ENCODE data around the gene MVD. TPM values are rescaled to one million over a fixed set of nuclear protein-coding genes. Genes with fewer than 3 reads are reported as not detected.

MVD gene
- total and polyA plus RNA-seq, 2 of the 13 experiments (the other 11 are each of a cell fraction or from before 2014, with no cell fraction given): 28.1 to 187 TPM

DNA sequence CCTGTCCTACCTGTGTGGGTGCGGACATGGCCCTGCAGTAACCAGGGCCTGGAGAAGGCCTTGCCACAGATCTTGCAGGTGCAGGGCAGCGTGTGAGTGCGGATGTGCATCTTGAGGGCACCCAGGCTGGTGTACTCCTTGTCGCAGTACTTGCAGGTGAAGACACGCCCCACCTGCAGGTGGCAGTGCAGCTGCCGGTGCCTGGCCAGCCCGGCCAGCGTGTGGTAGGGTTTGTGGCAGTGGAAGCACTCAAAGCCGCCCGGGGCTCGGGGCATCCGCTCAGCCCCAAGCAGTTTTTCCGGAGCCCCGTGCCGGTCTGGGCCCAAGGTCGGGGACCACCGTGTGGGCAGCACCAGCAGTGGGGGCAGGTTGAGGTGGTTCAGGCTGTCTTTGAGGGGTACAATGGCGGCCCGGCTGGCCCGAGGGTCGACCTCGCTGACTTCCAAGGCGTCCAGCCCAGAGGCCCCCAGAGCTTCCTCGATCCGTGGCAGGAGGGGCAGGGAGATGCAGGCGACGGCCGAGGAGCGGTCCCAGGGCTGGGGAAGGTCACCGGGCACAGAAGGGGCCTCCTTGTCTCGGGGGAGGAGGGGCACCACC, 18.3 kb upstream of the MVD start (continued):
- TF ChIP-seq, protein P1, sequence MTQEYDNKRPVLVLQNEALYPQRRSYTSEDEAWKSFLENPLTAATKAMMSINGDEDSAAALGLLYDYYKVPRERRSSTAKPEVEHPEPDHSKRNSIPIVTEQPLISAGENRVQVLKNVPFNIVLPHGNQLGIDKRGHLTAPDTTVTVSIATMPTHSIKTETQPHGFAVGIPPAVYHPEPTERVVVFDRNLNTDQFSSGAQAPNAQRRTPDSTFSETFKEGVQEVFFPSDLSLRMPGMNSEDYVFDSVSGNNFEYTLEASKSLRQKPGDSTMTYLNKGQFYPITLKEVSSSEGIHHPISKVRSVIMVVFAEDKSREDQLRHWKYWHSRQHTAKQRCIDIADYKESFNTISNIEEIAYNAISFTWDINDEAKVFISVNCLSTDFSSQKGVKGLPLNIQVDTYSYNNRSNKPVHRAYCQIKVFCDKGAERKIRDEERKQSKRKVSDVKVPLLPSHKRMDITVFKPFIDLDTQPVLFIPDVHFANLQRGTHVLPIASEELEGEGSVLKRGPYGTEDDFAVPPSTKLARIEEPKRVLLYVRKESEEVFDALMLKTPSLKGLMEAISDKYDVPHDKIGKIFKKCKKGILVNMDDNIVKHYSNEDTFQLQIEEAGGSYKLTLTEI (CRISPR knock-in tag; conservative IDR thresholded peaks at IDR 0.05): no peak
- TF ChIP-seq, protein P2, sequence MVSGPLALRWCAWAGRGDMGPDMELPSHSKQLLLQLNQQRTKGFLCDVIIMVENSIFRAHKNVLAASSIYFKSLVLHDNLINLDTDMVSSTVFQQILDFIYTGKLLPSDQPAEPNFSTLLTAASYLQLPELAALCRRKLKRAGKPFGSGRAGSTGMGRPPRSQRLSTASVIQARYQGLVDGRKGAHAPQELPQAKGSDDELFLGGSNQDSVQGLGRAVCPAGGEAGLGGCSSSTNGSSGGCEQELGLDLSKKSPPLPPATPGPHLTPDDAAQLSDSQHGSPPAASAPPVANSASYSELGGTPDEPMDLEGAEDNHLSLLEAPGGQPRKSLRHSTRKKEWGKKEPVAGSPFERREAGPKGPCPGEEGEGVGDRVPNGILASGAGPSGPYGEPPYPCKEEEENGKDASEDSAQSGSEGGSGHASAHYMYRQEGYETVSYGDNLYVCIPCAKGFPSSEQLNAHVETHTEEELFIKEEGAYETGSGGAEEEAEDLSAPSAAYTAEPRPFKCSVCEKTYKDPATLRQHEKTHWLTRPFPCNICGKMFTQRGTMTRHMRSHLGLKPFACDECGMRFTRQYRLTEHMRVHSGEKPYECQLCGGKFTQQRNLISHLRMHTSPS (CRISPR knock-in tag; IDR thresholded peaks at IDR 0.05; ENCODE audit: low read depth): peak; percentile 44; the same call in 1 of the 2 replicates
- TF ChIP-seq MBNL3 (CRISPR knock-in tag; conservative IDR thresholded peaks at IDR 0.05) (no peak), KDM1A (CRISPR knock-in tag; IDR thresholded peaks at IDR 0.05) (no peak), MIER2 (CRISPR knock-in tag; IDR thresholded peaks at IDR 0.05) (0 out of 2 replicates have a peak, but pooled peaks have one; percentile 28), ZNF326 (CRISPR knock-in tag; IDR thresholded peaks at IDR 0.05; ENCODE audit: borderline replicate concordance) (peak; percentile 89; the same call in 1 of the 2 replicates), KMT2A (CRISPR knock-in tag; IDR thresholded peaks at IDR 0.05) (0 out of 2 replicates have a peak, but pooled peaks have one; percentile 50), AGO1 (IDR thresholded peaks at IDR 0.05; ENCODE audit: low read depth, low read length, poor library complexity, severe bottlenecking) (peak; percentile 91), U2AF1 (optimal IDR thresholded peaks at IDR 0.05; ENCODE audit: low read depth, low read length) (no peak), KAT7 (CRISPR knock-in tag; IDR thresholded peaks at IDR 0.05; ENCODE audit: borderline replicate concordance) (no peak), TRIM24 (CRISPR knock-in tag; IDR thresholded peaks at IDR 0.05) (0 out of 2 replicates have a peak, but pooled peaks have one; percentile 55), KLF13 (CRISPR knock-in tag; IDR thresholded peaks at IDR 0.05) (0 out of 2 replicates have a peak, but pooled peaks have one; percentile 60), ZNF432 (CRISPR knock-in tag; IDR thresholded peaks at IDR 0.05; ENCODE audit: borderline replicate concordance) (no peak), TCF7 (IDR thresholded peaks at IDR 0.05; ENCODE audit: low read depth) (no peak), ZNF660 (CRISPR knock-in tag; IDR thresholded peaks at IDR 0.05; ENCODE audit: borderline replicate concordance, low read depth) (no peak), STAT5B (CRISPR knock-in tag; IDR thresholded peaks at IDR 0.05) (no peak)
- TF ChIP-seq, protein P3, sequence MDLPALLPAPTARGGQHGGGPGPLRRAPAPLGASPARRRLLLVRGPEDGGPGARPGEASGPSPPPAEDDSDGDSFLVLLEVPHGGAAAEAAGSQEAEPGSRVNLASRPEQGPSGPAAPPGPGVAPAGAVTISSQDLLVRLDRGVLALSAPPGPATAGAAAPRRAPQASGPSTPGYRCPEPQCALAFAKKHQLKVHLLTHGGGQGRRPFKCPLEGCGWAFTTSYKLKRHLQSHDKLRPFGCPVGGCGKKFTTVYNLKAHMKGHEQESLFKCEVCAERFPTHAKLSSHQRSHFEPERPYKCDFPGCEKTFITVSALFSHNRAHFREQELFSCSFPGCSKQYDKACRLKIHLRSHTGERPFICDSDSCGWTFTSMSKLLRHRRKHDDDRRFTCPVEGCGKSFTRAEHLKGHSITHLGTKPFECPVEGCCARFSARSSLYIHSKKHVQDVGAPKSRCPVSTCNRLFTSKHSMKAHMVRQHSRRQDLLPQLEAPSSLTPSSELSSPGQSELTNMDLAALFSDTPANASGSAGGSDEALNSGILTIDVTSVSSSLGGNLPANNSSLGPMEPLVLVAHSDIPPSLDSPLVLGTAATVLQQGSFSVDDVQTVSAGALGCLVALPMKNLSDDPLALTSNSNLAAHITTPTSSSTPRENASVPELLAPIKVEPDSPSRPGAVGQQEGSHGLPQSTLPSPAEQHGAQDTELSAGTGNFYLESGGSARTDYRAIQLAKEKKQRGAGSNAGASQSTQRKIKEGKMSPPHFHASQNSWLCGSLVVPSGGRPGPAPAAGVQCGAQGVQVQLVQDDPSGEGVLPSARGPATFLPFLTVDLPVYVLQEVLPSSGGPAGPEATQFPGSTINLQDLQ (CRISPR knock-in tag; IDR thresholded peaks at IDR 0.05): 0 out of 2 replicates have a peak, but pooled peaks have one; percentile 7
- TF ChIP-seq, protein P4, sequence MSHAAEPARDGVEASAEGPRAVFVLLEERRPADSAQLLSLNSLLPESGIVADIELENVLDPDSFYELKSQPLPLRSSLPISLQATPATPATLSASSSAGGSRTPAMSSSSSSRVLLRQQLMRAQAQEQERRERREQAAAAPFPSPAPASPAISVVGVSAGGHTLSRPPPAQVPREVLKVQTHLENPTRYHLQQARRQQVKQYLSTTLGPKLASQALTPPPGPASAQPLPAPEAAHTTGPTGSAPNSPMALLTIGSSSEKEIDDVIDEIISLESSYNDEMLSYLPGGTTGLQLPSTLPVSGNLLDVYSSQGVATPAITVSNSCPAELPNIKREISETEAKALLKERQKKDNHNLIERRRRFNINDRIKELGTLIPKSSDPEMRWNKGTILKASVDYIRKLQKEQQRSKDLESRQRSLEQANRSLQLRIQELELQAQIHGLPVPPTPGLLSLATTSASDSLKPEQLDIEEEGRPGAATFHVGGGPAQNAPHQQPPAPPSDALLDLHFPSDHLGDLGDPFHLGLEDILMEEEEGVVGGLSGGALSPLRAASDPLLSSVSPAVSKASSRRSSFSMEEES (CRISPR knock-in tag; IDR thresholded peaks at IDR 0.05): 0 out of 2 replicates have a peak, but pooled peaks have one; percentile 27
- TF ChIP-seq, protein P5, sequence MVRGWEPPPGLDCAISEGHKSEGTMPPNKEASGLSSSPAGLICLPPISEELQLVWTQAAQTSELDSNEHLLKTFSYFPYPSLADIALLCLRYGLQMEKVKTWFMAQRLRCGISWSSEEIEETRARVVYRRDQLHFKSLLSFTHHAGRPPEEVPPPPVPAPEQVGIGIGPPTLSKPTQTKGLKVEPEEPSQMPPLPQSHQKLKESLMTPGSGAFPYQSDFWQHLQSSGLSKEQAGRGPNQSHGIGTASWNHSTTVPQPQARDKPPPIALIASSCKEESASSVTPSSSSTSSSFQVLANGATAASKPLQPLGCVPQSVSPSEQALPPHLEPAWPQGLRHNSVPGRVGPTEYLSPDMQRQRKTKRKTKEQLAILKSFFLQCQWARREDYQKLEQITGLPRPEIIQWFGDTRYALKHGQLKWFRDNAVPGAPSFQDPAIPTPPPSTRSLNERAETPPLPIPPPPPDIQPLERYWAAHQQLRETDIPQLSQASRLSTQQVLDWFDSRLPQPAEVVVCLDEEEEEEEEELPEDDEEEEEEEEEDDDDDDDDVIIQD (CRISPR knock-in tag; IDR thresholded peaks at IDR 0.05; ENCODE audit: low read depth): 0 out of 2 replicates have a peak, but pooled peaks have one; percentile 34
- TF ChIP-seq, protein P6, sequence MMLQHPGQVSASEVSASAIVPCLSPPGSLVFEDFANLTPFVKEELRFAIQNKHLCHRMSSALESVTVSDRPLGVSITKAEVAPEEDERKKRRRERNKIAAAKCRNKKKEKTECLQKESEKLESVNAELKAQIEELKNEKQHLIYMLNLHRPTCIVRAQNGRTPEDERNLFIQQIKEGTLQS (CRISPR knock-in tag; IDR thresholded peaks at IDR 0.05): no peak

Measured in HepG2 (cell line).